Mesenchymal stem cell (in vitro differentiated cells and primary cell): ENCODE data around the gene OR52I2.
A peak's percentile ranks its signal among the peaks of the same experiment; 100 is the strongest.

Experiments used
- DNase-seq: peaks from one replicate; pipeline ENCODE4 v3.0.0-alpha.2; 2013
- H2AFZ ChIP-seq: one replicate; pipeline ENCODE4 v1.6.1; 2013; ENCODE audit warnings: low read depth, mild to moderate bottlenecking, control low read depth, inconsistent platforms, low read length, moderate library complexity
- H2AK5ac ChIP-seq: 2 replicates; pipeline ENCODE4 v1.6.1; 2013; ENCODE audit warnings: low read length, moderate library complexity, mild to moderate bottlenecking, inconsistent platforms; ENCODE audit not compliant: severe bottlenecking
- H2BK120ac ChIP-seq: one replicate; pipeline ENCODE4 v1.6.1; 2013; ENCODE audit warnings: low read depth, mild to moderate bottlenecking, inconsistent platforms, low read length, moderate library complexity
- H2BK12ac ChIP-seq, 2 experiments: one replicate each; pipeline ENCODE4 v1.6.1; 2013; ENCODE audit warnings: inconsistent platforms in 2 of 2, low read length in 2 of 2, mild to moderate bottlenecking in 2 of 2, moderate library complexity in 2 of 2, control low read depth in 1 of 2
- H2BK15ac ChIP-seq: one replicate; pipeline ENCODE4 v1.6.1; 2013; ENCODE audit warnings: mild to moderate bottlenecking, low read depth, inconsistent platforms; ENCODE audit not compliant: poor library complexity, severe bottlenecking
- H2BK5ac ChIP-seq: 2 replicates; pipeline ENCODE4 v1.6.1; 2013; ENCODE audit warnings: low read depth, mild to moderate bottlenecking, low read length, control low read depth, inconsistent platforms; ENCODE audit not compliant: poor library complexity, severe bottlenecking
- H3K14ac ChIP-seq, 2 experiments: one replicate each; pipeline ENCODE4 v1.6.1; 2013; ENCODE audit warnings: inconsistent platforms in 2 of 2, low read length in 2 of 2, control low read depth in 1 of 2, mild to moderate bottlenecking in 1 of 2, moderate library complexity in 1 of 2
- H3K18ac ChIP-seq, 2 experiments: one replicate each; pipeline ENCODE4 v1.6.1; 2013; ENCODE audit warnings: inconsistent platforms in 2 of 2, low read length in 2 of 2, control low read depth in 1 of 2, low read depth in 1 of 2, mild to moderate bottlenecking in 1 of 2
- H3K23ac ChIP-seq, 2 experiments: one replicate each; pipeline ENCODE4 v1.6.1; 2013; ENCODE audit warnings: inconsistent platforms in 2 of 2, low read length in 2 of 2, mild to moderate bottlenecking in 2 of 2, moderate library complexity in 2 of 2, control low read depth in 1 of 2
- H3K27ac ChIP-seq: 2 replicates; pipeline ENCODE4 v1.5.1; 2013; ENCODE audit warnings: mild to moderate bottlenecking, moderate library complexity, low read length, control low read depth, inconsistent platforms; ENCODE audit not compliant: poor library complexity, severe bottlenecking
- H3K27me3 ChIP-seq, 2 experiments: 2 replicates each; pipeline versions ENCODE4 v1.6.1 to v1.7.0; 2013; ENCODE audit warnings: low read length in 2 of 2, mild to moderate bottlenecking in 2 of 2, moderate library complexity in 2 of 2, control low read depth in 1 of 2, inconsistent platforms in 1 of 2; ENCODE audit not compliant: control insufficient read depth in 1 of 2, insufficient read depth in 1 of 2
- H3K36me3 ChIP-seq, 2 experiments: 2 replicates each; pipeline versions ENCODE4 v1.6.1 to v1.7.0; 2013; ENCODE audit warnings: low read length in 2 of 2, control low read depth in 1 of 2, inconsistent platforms in 1 of 2, low read depth in 1 of 2, mild to moderate bottlenecking in 1 of 2; ENCODE audit not compliant: insufficient read depth in 2 of 2, control insufficient read depth in 1 of 2
- H3K4ac ChIP-seq, 2 experiments: one replicate each; pipeline ENCODE4 v1.6.1; 2013; ENCODE audit warnings: inconsistent platforms in 2 of 2, low read length in 2 of 2, mild to moderate bottlenecking in 2 of 2, moderate library complexity in 2 of 2, control low read depth in 1 of 2, low read depth in 1 of 2
- H3K4me1 ChIP-seq: 2 replicates; pipeline ENCODE4 v1.6.1; 2013; ENCODE audit warnings: low read depth, low read length, control low read depth; ENCODE audit not compliant: control insufficient read depth, insufficient read depth
- H3K4me2 ChIP-seq: 2 replicates; pipeline ENCODE4 v1.6.1; 2013; ENCODE audit warnings: low read length, mild to moderate bottlenecking, inconsistent platforms; ENCODE audit not compliant: poor library complexity, severe bottlenecking
- H3K4me3 ChIP-seq, 2 experiments: 2 replicates each; pipeline versions ENCODE4 v1.5.1 to v1.7.0; 2013; ENCODE audit warnings: low read length in 2 of 2, mild to moderate bottlenecking in 2 of 2, control low read depth in 1 of 2, low read depth in 1 of 2; ENCODE audit not compliant: insufficient read depth in 1 of 2
- H3K79me1 ChIP-seq: replicated peaks from 2 replicates; pipeline ENCODE4 v1.6.1; 2013; ENCODE audit warnings: mild to moderate bottlenecking, control low read depth, low read length, inconsistent platforms; ENCODE audit not compliant: poor library complexity, severe bottlenecking
- H3K9ac ChIP-seq: 2 replicates; pipeline ENCODE4 v1.7.0; 2013; ENCODE audit warnings: mild to moderate bottlenecking, low read length, moderate library complexity
- H3K9me3 ChIP-seq: 2 replicates; pipeline ENCODE4 v1.7.0; 2013; ENCODE audit warnings: mild to moderate bottlenecking, low read length; ENCODE audit not compliant: control insufficient read depth
- H4K8ac ChIP-seq: one replicate; pipeline ENCODE4 v1.6.1; 2013; ENCODE audit warnings: inconsistent platforms, mild to moderate bottlenecking, low read length, moderate library complexity
- H4K91ac ChIP-seq: one replicate; pipeline ENCODE4 v1.6.1; 2013; ENCODE audit warnings: mild to moderate bottlenecking, low read length, inconsistent platforms
- WGBS: methylation state at CpG from one replicate; pipeline ENCODE4 v1.1.7; 2013; ENCODE audit warnings: mixed read lengths; 5-methylcytosine and 5-hydroxymethylcytosine counted together

Gene OR52I2

GRCh38 chr11:4607096-4607495, 25.6 kb downstream of the OR52I2 start:
- WGBS = 80% methylated on average over 4 of the region's 6 CpGs
- no peak overlapping the region for H3K14ac ChIP-seq

DNA sequence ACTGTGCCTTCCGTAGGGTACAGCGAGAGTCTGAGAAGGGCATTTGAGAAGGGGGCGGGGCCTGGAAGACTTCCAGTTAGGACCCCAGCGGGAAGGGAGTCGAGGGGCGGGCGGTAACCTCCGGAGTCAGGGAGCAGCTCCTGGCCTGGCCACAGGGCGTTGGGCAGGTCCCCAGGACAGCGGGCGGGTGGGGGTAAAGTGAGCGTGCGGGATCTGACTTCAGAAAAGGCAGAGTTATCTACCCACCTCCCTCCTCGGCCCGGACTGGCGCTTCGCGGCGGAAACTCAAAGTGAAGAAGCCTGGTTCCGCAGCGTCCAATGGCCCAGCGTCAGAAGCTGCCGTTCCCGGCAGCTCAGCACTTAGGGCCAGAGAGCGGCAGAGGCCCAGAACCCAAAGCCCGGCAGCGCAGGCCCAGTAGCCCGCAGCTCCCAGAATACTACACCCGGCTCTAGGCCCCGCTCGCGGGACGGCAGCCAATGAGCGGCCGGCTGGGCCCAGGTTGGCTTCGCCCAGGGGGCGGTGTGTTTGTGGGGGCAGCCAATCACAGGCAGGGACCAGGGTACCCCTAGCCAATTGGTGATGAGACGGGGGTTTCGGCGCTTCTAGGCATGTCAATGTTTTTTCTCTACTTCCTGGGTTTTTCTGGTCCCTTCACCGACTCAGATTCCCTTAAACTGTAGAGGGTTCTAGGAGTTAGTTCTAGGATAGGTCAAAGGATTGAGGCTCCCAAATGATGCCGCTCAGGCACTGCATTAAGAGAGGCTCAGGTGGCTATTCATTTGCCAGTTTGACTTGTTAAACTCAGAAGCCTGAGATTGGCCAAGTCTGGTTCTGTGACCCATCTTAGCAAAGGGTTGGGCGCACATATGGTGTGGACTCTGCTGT, 26.5 kb downstream of the OR52I2 start, which contains the start of gene TRIM68:
TSS of gene TRIM68 (minus strand) at position 451 of the 886 bp plus-strand sequence. CDS start 2,727 bp downstream, outside the sequence.
- H2BK12ac ChIP-seq = no peak within 1 kb of the TSS
- H3K14ac ChIP-seq = peak within 1 kb of the TSS in 1 of 2 experiments; percentile 74
- peak; percentile 96 for DNase-seq
- H2BK15ac ChIP-seq = peak within 1 kb of the TSS; percentile 67
- peaks cover 9 to 20% of the 10 kb centered on the region in 2 experiments for H3K36me3 ChIP-seq
- no peaks in the 10 kb centered on the region for H3K27me3 ChIP-seq
- peak within 1 kb of the TSS; percentile 92 for H2BK120ac ChIP-seq
- H3K4ac ChIP-seq = peak within 1 kb of the TSS in 1 of 2 experiments; percentile 63
- peak within 1 kb of the TSS; percentile 71 for H2BK5ac ChIP-seq
- peak within 1 kb of the TSS; percentile 22 for H4K91ac ChIP-seq
- peak within 1 kb of the TSS; percentile 29 to 72 for H3K18ac ChIP-seq
- H4K8ac ChIP-seq = peak within 1 kb of the TSS; percentile 97
- H3K79me1 ChIP-seq = peaks cover 7% of the 10 kb centered on the region
- H2AK5ac ChIP-seq = no peak within 1 kb of the TSS
- H3K9ac ChIP-seq = peak within 1 kb of the TSS; percentile 93
- 4% methylated on average over 38 of the region's 43 CpGs for WGBS
- no peaks in the 10 kb centered on the region for H3K4me1 ChIP-seq
- H3K27ac ChIP-seq = peak within 1 kb of the TSS; percentile 99
- H3K4me2 ChIP-seq = peak within 1 kb of the TSS; percentile 78
- H3K4me3 ChIP-seq = peak within 1 kb of the TSS; percentile 81 to 85
- H3K23ac ChIP-seq = no peak within 1 kb of the TSS
- H3K9me3 ChIP-seq = no peaks in the 10 kb centered on the region
- peak within 1 kb of the TSS; percentile 55 for H2AFZ ChIP-seq

More at GRCh38 chr11:4607096-4607495, 25.6 kb downstream of the OR52I2 start:
- no peak overlapping the region for H3K27ac ChIP-seq
- no peak overlapping the region for H4K91ac ChIP-seq
- peak overlapping the region in 1 of 2 experiments; percentile 85 for H3K4me3 ChIP-seq
- DNase-seq = peak; percentile 10
- H2BK5ac ChIP-seq = no peak overlapping the region
- H2BK120ac ChIP-seq = no peak overlapping the region
- H4K8ac ChIP-seq = no peak overlapping the region
- no peak overlapping the region for H2AFZ ChIP-seq
- H2BK15ac ChIP-seq = no peak overlapping the region
- no peak overlapping the region for H2AK5ac ChIP-seq
- H3K79me1 ChIP-seq = peaks cover 7% of the 10 kb centered on the region
- no peak overlapping the region for H3K23ac ChIP-seq
- H3K4ac ChIP-seq = no peak overlapping the region
- no peaks in the 10 kb centered on the region for H3K9me3 ChIP-seq
- peaks cover 13 to 30% of the 10 kb centered on the region in 2 experiments for H3K36me3 ChIP-seq
- no peak overlapping the region for H3K18ac ChIP-seq
- no peak overlapping the region for H3K4me2 ChIP-seq
- no peaks in the 10 kb centered on the region for H3K27me3 ChIP-seq
- no peak overlapping the region for H2BK12ac ChIP-seq
- H3K4me1 ChIP-seq = no peaks in the 10 kb centered on the region
- peak overlapping the region; percentile 93 for H3K9ac ChIP-seq

DNA sequence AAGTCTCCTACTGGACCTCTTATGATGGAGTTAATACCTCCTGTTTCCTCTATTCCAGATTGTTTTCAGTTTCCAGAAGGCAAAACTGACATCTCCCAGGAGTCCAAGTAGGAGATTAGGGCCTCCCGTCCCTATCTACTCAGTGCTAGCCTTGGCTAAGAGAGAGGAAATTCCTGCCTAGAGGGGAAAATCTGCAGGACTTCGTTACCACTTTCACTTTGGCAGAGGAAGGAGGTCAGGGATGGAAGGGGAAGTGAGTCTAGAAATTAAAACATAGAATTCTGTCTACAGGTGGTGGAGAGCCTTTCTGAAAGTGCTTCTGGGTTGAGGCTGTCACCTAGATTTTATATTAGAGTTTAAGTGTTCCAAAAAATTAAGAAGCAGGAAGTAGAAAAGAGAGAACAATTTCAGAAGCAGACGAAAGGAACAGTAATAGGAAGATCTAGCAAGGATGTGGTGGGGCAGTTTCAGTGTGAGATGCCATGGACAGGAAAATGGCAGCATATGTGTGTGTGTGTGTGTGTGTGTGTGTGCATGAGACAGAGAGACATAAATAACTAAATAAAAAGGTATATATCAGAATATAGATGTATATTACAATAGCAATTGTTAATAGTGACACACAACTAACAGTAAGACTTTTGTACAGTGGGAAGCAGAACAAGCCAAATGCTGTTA, 28.9 kb downstream of the OR52I2 start:
- Histone ChIP-seq H3K36me3 (no peaks in the 10 kb centered on the region), H3K79me1 (peaks cover 1% of the 10 kb centered on the region), H3K4me2 (no peak overlapping the region)

DNA sequence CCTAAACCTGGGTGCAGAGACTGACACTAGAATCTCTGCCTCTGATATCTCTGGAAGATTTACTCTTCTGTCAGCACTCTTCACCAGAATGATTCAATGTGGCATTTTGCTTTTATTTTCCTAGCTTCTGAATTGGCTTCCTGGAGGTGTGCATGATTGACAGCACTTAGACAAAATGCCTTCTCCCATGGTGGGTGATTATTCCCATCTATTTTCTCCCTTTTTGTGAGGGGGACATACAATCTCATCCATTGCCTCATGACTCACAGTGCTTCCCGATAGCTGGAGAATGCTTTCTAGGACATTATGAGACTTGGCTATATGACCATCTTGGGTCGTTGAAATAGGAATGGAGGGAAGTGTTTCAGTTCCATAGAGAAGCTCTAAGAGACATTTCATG, 30.4 kb downstream of the OR52I2 start:
- no peak overlapping the region for H4K91ac ChIP-seq
- no peak overlapping the region for H2AK5ac ChIP-seq
- H4K8ac ChIP-seq = no peak overlapping the region
- H2BK12ac ChIP-seq = no peak overlapping the region
- H3K14ac ChIP-seq = no peak overlapping the region
- H3K23ac ChIP-seq = no peak overlapping the region
- no peak overlapping the region for H3K27ac ChIP-seq
- H2BK5ac ChIP-seq = no peak overlapping the region
- WGBS = no CpG with 5 or more reads among the region's 2 CpGs
- H3K4me1 ChIP-seq = no peaks in the 10 kb centered on the region
- no peak overlapping the region for H3K4ac ChIP-seq
- no peak overlapping the region for H3K4me2 ChIP-seq
- no peaks in the 10 kb centered on the region for H3K9me3 ChIP-seq
- peaks cover 0 to 4% of the 10 kb centered on the region in 2 experiments for H3K27me3 ChIP-seq
- no peak overlapping the region for H2AFZ ChIP-seq
- no peak for DNase-seq
- no peak overlapping the region for H3K4me3 ChIP-seq
- no peak overlapping the region for H3K18ac ChIP-seq
- no peak overlapping the region for H3K9ac ChIP-seq
- no peak overlapping the region for H2BK15ac ChIP-seq
- H3K79me1 ChIP-seq = no peaks in the 10 kb centered on the region
- no peaks in the 10 kb centered on the region for H3K36me3 ChIP-seq
- H2BK120ac ChIP-seq = no peak overlapping the region

More for the DNA sequence above, 28.9 kb downstream of the OR52I2 start:
- Histone ChIP-seq H3K9me3 (no peaks in the 10 kb centered on the region), H3K4ac (no peak overlapping the region), H2AK5ac (no peak overlapping the region), H3K14ac (no peak overlapping the region), H3K27me3 (peaks cover 0 to 4% of the 10 kb centered on the region in 2 experiments), H3K9ac (peak overlapping the region; percentile 54), H4K91ac (no peak overlapping the region), H3K27ac (no peak overlapping the region), H3K18ac (no peak overlapping the region), H2BK5ac (no peak overlapping the region), H2BK15ac (no peak overlapping the region), H2BK120ac (no peak overlapping the region), H4K8ac (no peak overlapping the region), H3K23ac (no peak overlapping the region), H2AFZ (peak overlapping the region; percentile 32), H2BK12ac (no peak overlapping the region), H3K4me3 (peak overlapping the region in 1 of 2 experiments; percentile 69), H3K4me1 (no peaks in the 10 kb centered on the region)
- WGBS = 68% methylated on average over 3 of the region's 3 CpGs
- DNase-seq = peak; percentile 7
